ENCODE data around the gene TRIM37. TPM values are rescaled to one million over a fixed set of nuclear protein-coding genes. Genes with fewer than 3 reads are reported as not detected.
"Not testable (repeated sequence)": the region's sequence is repeated elsewhere in the genome, so short reads cannot be mapped to it uniquely, and the experiment has no call there.

TRIM37 gene
- total RNA-seq, 1 experiment from 2014 or later, result 38.9 TPM

DNA sequence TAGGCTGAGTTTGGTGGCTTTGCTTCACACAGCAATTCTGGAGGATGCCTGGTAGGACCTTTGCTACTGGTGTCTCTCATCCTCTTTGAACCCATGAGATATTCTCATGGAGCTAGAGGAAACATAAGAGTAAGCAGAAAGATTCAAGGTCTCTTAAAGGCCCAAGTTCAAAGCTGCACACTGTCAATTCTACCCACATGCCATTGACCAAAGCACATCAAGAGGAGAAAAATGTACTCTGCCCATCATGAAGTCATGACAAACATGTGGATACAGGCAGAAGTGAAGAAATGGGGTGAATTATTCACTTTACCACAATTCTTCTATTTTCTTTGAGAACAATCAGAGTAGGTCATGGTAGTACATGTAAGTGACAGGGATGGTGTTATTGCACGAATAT is 35.2 kb upstream of the TRIM37 start:
- H3K27ac Mint-ChIP-seq (ENCODE audit: low read depth, unreplicated experiment), result no peak overlapping the region
- H3K36me3 Mint-ChIP-seq (ENCODE audit: insufficient read depth, unreplicated experiment), result peaks cover 12% of the 10 kb centered on the region
- H3K27me3 Mint-ChIP-seq (ENCODE audit: insufficient read depth, unreplicated experiment), result no peaks in the 10 kb centered on the region
- no peak for DNase-seq (ENCODE audit: unreplicated experiment)
- no peak overlapping the region for H3K4me3 Mint-ChIP-seq (ENCODE audit: unreplicated experiment)
- intact Hi-C loops (cut with micrococcal nuclease), result no loop called here
- peaks cover 6% of the 10 kb centered on the region for H3K4me1 Mint-ChIP-seq (ENCODE audit: insufficient read depth, unreplicated experiment)
- BruUV-seq (replicated peaks), result no TSS peak
- ChIA-PET POLR2A (no interaction called here), CTCF (no interaction called here)
- TF ChIP-seq, protein P1, sequence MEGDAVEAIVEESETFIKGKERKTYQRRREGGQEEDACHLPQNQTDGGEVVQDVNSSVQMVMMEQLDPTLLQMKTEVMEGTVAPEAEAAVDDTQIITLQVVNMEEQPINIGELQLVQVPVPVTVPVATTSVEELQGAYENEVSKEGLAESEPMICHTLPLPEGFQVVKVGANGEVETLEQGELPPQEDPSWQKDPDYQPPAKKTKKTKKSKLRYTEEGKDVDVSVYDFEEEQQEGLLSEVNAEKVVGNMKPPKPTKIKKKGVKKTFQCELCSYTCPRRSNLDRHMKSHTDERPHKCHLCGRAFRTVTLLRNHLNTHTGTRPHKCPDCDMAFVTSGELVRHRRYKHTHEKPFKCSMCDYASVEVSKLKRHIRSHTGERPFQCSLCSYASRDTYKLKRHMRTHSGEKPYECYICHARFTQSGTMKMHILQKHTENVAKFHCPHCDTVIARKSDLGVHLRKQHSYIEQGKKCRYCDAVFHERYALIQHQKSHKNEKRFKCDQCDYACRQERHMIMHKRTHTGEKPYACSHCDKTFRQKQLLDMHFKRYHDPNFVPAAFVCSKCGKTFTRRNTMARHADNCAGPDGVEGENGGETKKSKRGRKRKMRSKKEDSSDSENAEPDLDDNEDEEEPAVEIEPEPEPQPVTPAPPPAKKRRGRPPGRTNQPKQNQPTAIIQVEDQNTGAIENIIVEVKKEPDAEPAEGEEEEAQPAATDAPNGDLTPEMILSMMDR (IDR thresholded peaks at IDR 0.05; ENCODE audit: unreplicated experiment), result no peak
- no peaks in the 10 kb centered on the region for H3K9me3 Mint-ChIP-seq (ENCODE audit: unreplicated experiment)

DNA sequence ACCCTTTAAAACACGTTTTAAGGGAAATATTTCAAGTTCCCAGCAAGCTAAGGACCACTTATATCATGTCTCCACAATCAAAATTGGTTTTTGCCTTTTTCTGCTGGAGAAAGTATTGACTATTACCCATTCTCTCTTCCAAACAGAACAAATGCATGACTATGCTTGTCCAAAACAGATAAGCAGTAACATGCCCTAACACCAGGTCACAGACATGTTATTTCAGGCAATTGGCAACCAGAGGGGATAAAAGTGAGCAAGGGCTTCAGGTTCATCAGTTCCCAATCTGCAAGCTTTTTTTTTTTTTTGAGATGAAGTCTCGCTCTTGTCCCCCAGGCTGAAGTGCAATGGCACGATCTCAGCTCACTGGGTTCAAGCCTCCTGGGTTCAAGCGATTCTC is 33.3 kb upstream of the TRIM37 start:
- Mint-ChIP-seq H3K27ac (ENCODE audit: low read depth, unreplicated experiment) (peak overlapping the region; percentile 27), H3K36me3 (ENCODE audit: insufficient read depth, unreplicated experiment) (peaks cover 6% of the 10 kb centered on the region), H3K4me3 (ENCODE audit: unreplicated experiment) (no peak overlapping the region), H3K27me3 (ENCODE audit: insufficient read depth, unreplicated experiment) (no peaks in the 10 kb centered on the region), H3K9me3 (ENCODE audit: unreplicated experiment) (no peaks in the 10 kb centered on the region), H3K4me1 (ENCODE audit: insufficient read depth, unreplicated experiment) (no peaks in the 10 kb centered on the region)
- TF ChIP-seq, protein P1 (IDR thresholded peaks at IDR 0.05; ENCODE audit: unreplicated experiment), result no peak
- no TSS peak for BruUV-seq (replicated peaks)
- DNase-seq (ENCODE audit: unreplicated experiment), result no peak
- CTCF ChIA-PET, result interaction anchor here (0.6 kb wide), 2 partner anchors 25 to 69 kb away, joined by 4 to 7 read pairs; no protein-coding TSS in a partner anchor
- POLR2A ChIA-PET, result interaction anchor here (0.6 to 2.7 kb wide), 8 partner anchors 8 to 1029 kb away, joined by 3 to 12 read pairs (median 4); partner anchors contain the start of genes PRR11 and SKA2
- intact Hi-C loops (cut with micrococcal nuclease), result no loop called here

DNA sequence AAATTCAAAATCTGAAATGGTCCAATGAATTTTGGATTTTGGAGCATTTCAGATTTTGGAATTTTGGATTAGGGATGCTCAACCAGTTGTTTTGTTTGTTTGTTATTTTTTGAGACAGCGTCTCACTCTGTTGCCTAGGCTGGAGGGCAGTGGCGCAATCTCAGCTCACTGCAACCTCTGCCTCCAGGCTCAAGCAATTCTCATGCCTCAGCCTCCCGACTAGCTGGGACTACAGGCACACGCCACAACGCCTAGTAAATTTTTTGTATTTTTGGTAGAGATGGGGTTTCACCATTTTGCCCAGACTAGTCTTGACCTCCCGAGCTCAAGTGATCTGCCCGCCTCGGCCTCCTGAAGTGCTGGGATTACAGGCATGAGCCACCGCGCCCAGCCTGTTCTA is 31.7 kb upstream of the TRIM37 start:
- DNase-seq (ENCODE audit: unreplicated experiment); H3K27me3 Mint-ChIP-seq (ENCODE audit: insufficient read depth, unreplicated experiment); H3K36me3 Mint-ChIP-seq (ENCODE audit: insufficient read depth, unreplicated experiment); H3K9me3 Mint-ChIP-seq (ENCODE audit: unreplicated experiment); H3K4me3 Mint-ChIP-seq (ENCODE audit: unreplicated experiment); H3K4me1 Mint-ChIP-seq (ENCODE audit: insufficient read depth, unreplicated experiment); BruUV-seq (replicated peaks); H3K27ac Mint-ChIP-seq (ENCODE audit: low read depth, unreplicated experiment); CTCF ChIA-PET; intact Hi-C loops (cut with micrococcal nuclease): not testable (repeated sequence)
- POLR2A ChIA-PET, result interaction anchor here (0.7 to 2.2 kb wide), 4 partner anchors 8 to 73 kb away, joined by 3 to 7 read pairs (median 4); no protein-coding TSS in a partner anchor

DNA sequence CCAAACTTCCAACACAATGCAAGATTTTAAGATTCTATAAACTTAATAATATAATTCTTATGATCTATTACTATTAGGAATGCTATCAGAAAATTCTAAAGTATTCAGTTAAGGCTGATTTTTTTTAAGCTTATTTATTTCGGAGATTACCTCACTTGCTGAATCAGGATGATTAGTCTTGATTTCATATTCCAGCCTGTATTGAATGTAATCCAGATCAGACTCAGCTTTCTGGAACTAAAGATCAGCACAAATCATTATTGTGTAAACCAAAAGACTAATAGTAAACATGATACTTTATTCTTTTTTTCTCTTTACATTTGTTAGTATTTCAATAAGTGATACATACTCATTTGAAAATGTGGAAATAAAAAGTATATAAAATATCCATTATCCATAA is 24.5 kb upstream of the TRIM37 start:
- no peak overlapping the region for H3K27ac Mint-ChIP-seq (ENCODE audit: low read depth, unreplicated experiment)
- ChIA-PET POLR2A (interaction anchor here (1.0 to 1.5 kb wide), 3 partner anchors 8 to 24 kb away, joined by 5 to 7 read pairs (median 6); partner anchors contain the start of gene TRIM37), CTCF (no interaction called here)

More for the DNA sequence above, 24.5 kb upstream of the TRIM37 start:
- Mint-ChIP-seq H3K9me3 (ENCODE audit: unreplicated experiment) (no peaks in the 10 kb centered on the region), H3K27me3 (ENCODE audit: insufficient read depth, unreplicated experiment) (no peaks in the 10 kb centered on the region), H3K36me3 (ENCODE audit: insufficient read depth, unreplicated experiment) (peaks cover 27% of the 10 kb centered on the region), H3K4me3 (ENCODE audit: unreplicated experiment) (no peak overlapping the region), H3K4me1 (ENCODE audit: insufficient read depth, unreplicated experiment) (peaks cover 5% of the 10 kb centered on the region)
- TF ChIP-seq, protein P1 (IDR thresholded peaks at IDR 0.05; ENCODE audit: unreplicated experiment), result no peak
- BruUV-seq (replicated peaks), result no TSS peak
- intact Hi-C loops (cut with micrococcal nuclease), result no loop called here
- DNase-seq (ENCODE audit: unreplicated experiment), result no peak
